ENCODE data around the gene SHISA9.

The SHISA9 gene

GRCh38 chr16:13070268-13070667 lies 168.9 kb downstream of the SHISA9 start:
- peaks cover 0 to 8% (median 3%) of the 10 kb centered on the region in 5 donors for H3K9me3 ChIP-seq (ENCODE audit: control insufficient read depth in 5 of 5, low read length in 5 of 5)
- no peak overlapping the region for H3K4me3 ChIP-seq (ENCODE audit: low read depth in 1 of 5, low read length in 5 of 5)
- no peak overlapping the region for H3K27ac ChIP-seq (ENCODE audit: low read depth, low read length)
- H3K27me3 ChIP-seq (ENCODE audit: control insufficient read depth in 5 of 5, insufficient read depth in 4 of 5, low read length in 5 of 5): peaks cover 0 to 5% (median 3%) of the 10 kb centered on the region in 5 donors
- H3K4me1 ChIP-seq (ENCODE audit: control insufficient read depth in 5 of 5, insufficient read depth in 5 of 5, low read length in 5 of 5): no peaks in the 10 kb centered on the region
- H3K36me3 ChIP-seq (ENCODE audit: control insufficient read depth in 5 of 5, insufficient read depth in 5 of 5, low read length in 5 of 5): no peaks in the 10 kb centered on the region
- H3K9ac ChIP-seq (ENCODE audit: low read length in 5 of 5): no peak overlapping the region

GRCh38 chr16:13076878-13077277 lies 175.5 kb downstream of the SHISA9 start:
- Histone ChIP-seq H3K27me3 (ENCODE audit: control insufficient read depth in 5 of 5, insufficient read depth in 4 of 5, low read length in 5 of 5) (peaks cover 0 to 3% (median 2%) of the 10 kb centered on the region in 5 donors), H3K9me3 (ENCODE audit: control insufficient read depth in 5 of 5, low read length in 5 of 5) (no peaks in the 10 kb centered on the region), H3K4me1 (ENCODE audit: control insufficient read depth in 5 of 5, insufficient read depth in 5 of 5, low read length in 5 of 5) (no peaks in the 10 kb centered on the region), H3K9ac (ENCODE audit: low read length in 5 of 5) (no peak overlapping the region), H3K27ac (ENCODE audit: low read depth, low read length) (no peak overlapping the region), H3K36me3 (ENCODE audit: control insufficient read depth in 5 of 5, insufficient read depth in 5 of 5, low read length in 5 of 5) (no peaks in the 10 kb centered on the region), H3K4me3 (ENCODE audit: low read depth in 1 of 5, low read length in 5 of 5) (no peak overlapping the region)

- Histone ChIP-seq H3K9me3 (ENCODE audit: control insufficient read depth in 5 of 5, low read length in 5 of 5) (no peaks in the 10 kb centered on the region), H3K4me1 (ENCODE audit: control insufficient read depth in 5 of 5, insufficient read depth in 5 of 5, low read length in 5 of 5) (no peaks in the 10 kb centered on the region), H3K27me3 (ENCODE audit: control insufficient read depth in 5 of 5, insufficient read depth in 4 of 5, low read length in 5 of 5) (peaks cover 0 to 3% (median 0%) of the 10 kb centered on the region in 5 donors), H3K27ac (ENCODE audit: low read depth, low read length) (no peak overlapping the region), H3K4me3 (ENCODE audit: low read depth in 1 of 5, low read length in 5 of 5) (no peak overlapping the region), H3K9ac (ENCODE audit: low read length in 5 of 5) (no peak overlapping the region), H3K36me3 (ENCODE audit: control insufficient read depth in 5 of 5, insufficient read depth in 5 of 5, low read length in 5 of 5) (no peaks in the 10 kb centered on the region)
Measured at GRCh38 chr16:13077816-13078215, 176.4 kb downstream of the SHISA9 start.

- Histone ChIP-seq H3K27ac (ENCODE audit: low read depth, low read length) (no peak overlapping the region), H3K9ac (ENCODE audit: low read length in 5 of 5) (no peak overlapping the region), H3K9me3 (ENCODE audit: control insufficient read depth in 5 of 5, low read length in 5 of 5) (peaks cover 0 to 4% (median 0%) of the 10 kb centered on the region in 5 donors), H3K4me3 (ENCODE audit: low read depth in 1 of 5, low read length in 5 of 5) (no peak overlapping the region), H3K36me3 (ENCODE audit: control insufficient read depth in 5 of 5, insufficient read depth in 5 of 5, low read length in 5 of 5) (no peaks in the 10 kb centered on the region), H3K27me3 (ENCODE audit: control insufficient read depth in 5 of 5, insufficient read depth in 4 of 5, low read length in 5 of 5) (no peaks in the 10 kb centered on the region), H3K4me1 (ENCODE audit: control insufficient read depth in 5 of 5, insufficient read depth in 5 of 5, low read length in 5 of 5) (no peaks in the 10 kb centered on the region)
Measured at GRCh38 chr16:13080531-13080930, 179.1 kb downstream of the SHISA9 start.

GRCh38 chr16:13081825-13082331 lies 180.5 kb downstream of the SHISA9 start:
- no peak overlapping the region for H3K9ac ChIP-seq (ENCODE audit: low read length in 5 of 5)
- H3K4me1 ChIP-seq (ENCODE audit: control insufficient read depth in 5 of 5, insufficient read depth in 5 of 5, low read length in 5 of 5): no peaks in the 10 kb centered on the region
- H3K9me3 ChIP-seq (ENCODE audit: control insufficient read depth in 5 of 5, low read length in 5 of 5): peaks cover 0 to 4% (median 0%) of the 10 kb centered on the region in 5 donors
- no peak overlapping the region for H3K4me3 ChIP-seq (ENCODE audit: low read depth in 1 of 5, low read length in 5 of 5)
- no peaks in the 10 kb centered on the region for H3K27me3 ChIP-seq (ENCODE audit: control insufficient read depth in 5 of 5, insufficient read depth in 4 of 5, low read length in 5 of 5)
- no peak overlapping the region for H3K27ac ChIP-seq (ENCODE audit: low read depth, low read length)
- H3K36me3 ChIP-seq (ENCODE audit: control insufficient read depth in 5 of 5, insufficient read depth in 5 of 5, low read length in 5 of 5): no peaks in the 10 kb centered on the region

- Histone ChIP-seq H3K4me1 (ENCODE audit: control insufficient read depth in 5 of 5, insufficient read depth in 5 of 5, low read length in 5 of 5) (no peaks in the 10 kb centered on the region), H3K27ac (ENCODE audit: low read depth, low read length) (no peak overlapping the region), H3K27me3 (ENCODE audit: control insufficient read depth in 5 of 5, insufficient read depth in 4 of 5, low read length in 5 of 5) (no peaks in the 10 kb centered on the region), H3K36me3 (ENCODE audit: control insufficient read depth in 5 of 5, insufficient read depth in 5 of 5, low read length in 5 of 5) (no peaks in the 10 kb centered on the region), H3K9me3 (ENCODE audit: control insufficient read depth in 5 of 5, low read length in 5 of 5) (peaks cover 0 to 4% (median 0%) of the 10 kb centered on the region in 5 donors), H3K4me3 (ENCODE audit: low read depth in 1 of 5, low read length in 5 of 5) (no peak overlapping the region), H3K9ac (ENCODE audit: low read length in 5 of 5) (no peak overlapping the region)
Measured at GRCh38 chr16:13083681-13084080, 182.3 kb downstream of the SHISA9 start.

GRCh38 chr16:13084331-13084730 lies 182.9 kb downstream of the SHISA9 start:
- Histone ChIP-seq H3K9me3 (ENCODE audit: control insufficient read depth in 5 of 5, low read length in 5 of 5) (peaks cover 0 to 4% (median 0%) of the 10 kb centered on the region in 5 donors), H3K27me3 (ENCODE audit: control insufficient read depth in 5 of 5, insufficient read depth in 4 of 5, low read length in 5 of 5) (no peaks in the 10 kb centered on the region), H3K27ac (ENCODE audit: low read depth, low read length) (no peak overlapping the region)

GRCh38 chr16:13093661-13094060 lies 192.3 kb downstream of the SHISA9 start:
- Histone ChIP-seq H3K36me3 (ENCODE audit: control insufficient read depth in 5 of 5, insufficient read depth in 5 of 5, low read length in 5 of 5) (no peaks in the 10 kb centered on the region), H3K4me3 (ENCODE audit: low read depth in 1 of 5, low read length in 5 of 5) (no peak overlapping the region), H3K4me1 (ENCODE audit: control insufficient read depth in 5 of 5, insufficient read depth in 5 of 5, low read length in 5 of 5) (no peaks in the 10 kb centered on the region), H3K9ac (ENCODE audit: low read length in 5 of 5) (no peak overlapping the region), H3K9me3 (ENCODE audit: control insufficient read depth in 5 of 5, low read length in 5 of 5) (peaks cover 0 to 9% (median 6%) of the 10 kb centered on the region in 5 donors), H3K27me3 (ENCODE audit: control insufficient read depth in 5 of 5, insufficient read depth in 4 of 5, low read length in 5 of 5) (peaks cover 0 to 2% (median 0%) of the 10 kb centered on the region in 5 donors), H3K27ac (ENCODE audit: low read depth, low read length) (no peak overlapping the region)

More at GRCh38 chr16:13084331-13084730, 182.9 kb downstream of the SHISA9 start:
- Histone ChIP-seq H3K9ac (ENCODE audit: low read length in 5 of 5) (no peak overlapping the region), H3K36me3 (ENCODE audit: control insufficient read depth in 5 of 5, insufficient read depth in 5 of 5, low read length in 5 of 5) (no peaks in the 10 kb centered on the region), H3K4me3 (ENCODE audit: low read depth in 1 of 5, low read length in 5 of 5) (no peak overlapping the region), H3K4me1 (ENCODE audit: control insufficient read depth in 5 of 5, insufficient read depth in 5 of 5, low read length in 5 of 5) (no peaks in the 10 kb centered on the region)

GRCh38 chr16:13095061-13095460 lies 193.7 kb downstream of the SHISA9 start:
- no peak overlapping the region for H3K27ac ChIP-seq (ENCODE audit: low read depth, low read length)
- H3K9me3 ChIP-seq (ENCODE audit: control insufficient read depth in 5 of 5, low read length in 5 of 5): peaks cover 0 to 9% (median 6%) of the 10 kb centered on the region in 5 donors
- H3K27me3 ChIP-seq (ENCODE audit: control insufficient read depth in 5 of 5, insufficient read depth in 4 of 5, low read length in 5 of 5): peaks cover 0 to 2% (median 0%) of the 10 kb centered on the region in 5 donors
- no peak overlapping the region for H3K9ac ChIP-seq (ENCODE audit: low read length in 5 of 5)
- H3K36me3 ChIP-seq (ENCODE audit: control insufficient read depth in 5 of 5, insufficient read depth in 5 of 5, low read length in 5 of 5): no peaks in the 10 kb centered on the region
- no peaks in the 10 kb centered on the region for H3K4me1 ChIP-seq (ENCODE audit: control insufficient read depth in 5 of 5, insufficient read depth in 5 of 5, low read length in 5 of 5)
- no peak overlapping the region for H3K4me3 ChIP-seq (ENCODE audit: low read depth in 1 of 5, low read length in 5 of 5)

GRCh38 chr16:13098536-13098935 lies 197.1 kb downstream of the SHISA9 start:
- Histone ChIP-seq H3K27ac (ENCODE audit: low read depth, low read length) (no peak overlapping the region), H3K4me1 (ENCODE audit: control insufficient read depth in 5 of 5, insufficient read depth in 5 of 5, low read length in 5 of 5) (no peaks in the 10 kb centered on the region), H3K9ac (ENCODE audit: low read length in 5 of 5) (no peak overlapping the region)

More at GRCh38 chr16:13098536-13098935, 197.1 kb downstream of the SHISA9 start:
- Histone ChIP-seq H3K9me3 (ENCODE audit: control insufficient read depth in 5 of 5, low read length in 5 of 5) (peaks cover 0 to 4% (median 3%) of the 10 kb centered on the region in 5 donors), H3K4me3 (ENCODE audit: low read depth in 1 of 5, low read length in 5 of 5) (no peak overlapping the region), H3K36me3 (ENCODE audit: control insufficient read depth in 5 of 5, insufficient read depth in 5 of 5, low read length in 5 of 5) (no peaks in the 10 kb centered on the region), H3K27me3 (ENCODE audit: control insufficient read depth in 5 of 5, insufficient read depth in 4 of 5, low read length in 5 of 5) (peaks cover 0 to 2% (median 0%) of the 10 kb centered on the region in 5 donors)
